GM12872 (cell line): ENCODE data around the gene TMEM190.

Experiments used
- TF ChIP-seq, protein P1 (sequence below): IDR thresholded peaks from 3 replicates; pipeline ENCODE4 v1.5.1; 2011; ENCODE audit warnings: low read depth, mild to moderate bottlenecking, low read length, moderate library complexity; ENCODE audit not compliant: insufficient read depth

TMEM190 gene

DNA sequence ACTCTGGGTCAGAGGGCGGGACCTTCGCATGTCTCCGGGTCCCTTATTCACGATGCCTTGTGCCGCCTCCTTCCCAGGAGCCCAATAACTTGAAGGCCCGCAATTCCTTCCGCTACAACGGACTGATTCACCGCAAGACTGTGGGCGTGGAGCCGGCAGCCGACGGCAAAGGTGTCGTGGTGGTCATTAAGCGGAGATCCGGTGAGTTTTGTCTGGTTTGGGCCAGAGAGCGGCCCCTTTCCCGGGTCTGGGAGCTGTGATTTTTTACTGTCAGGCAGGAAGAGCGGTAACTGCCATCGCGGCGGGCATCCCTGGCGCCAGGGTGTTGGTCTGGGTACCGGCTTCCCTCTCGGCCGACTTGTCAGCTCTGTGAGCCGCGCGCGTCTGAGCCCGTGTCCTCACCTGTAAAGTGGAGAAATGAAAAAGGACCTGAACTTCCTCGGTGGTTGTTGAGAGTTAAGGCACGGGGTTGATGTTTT, 9.9 kb downstream of the TMEM190 start:
- TF ChIP-seq, protein P1, sequence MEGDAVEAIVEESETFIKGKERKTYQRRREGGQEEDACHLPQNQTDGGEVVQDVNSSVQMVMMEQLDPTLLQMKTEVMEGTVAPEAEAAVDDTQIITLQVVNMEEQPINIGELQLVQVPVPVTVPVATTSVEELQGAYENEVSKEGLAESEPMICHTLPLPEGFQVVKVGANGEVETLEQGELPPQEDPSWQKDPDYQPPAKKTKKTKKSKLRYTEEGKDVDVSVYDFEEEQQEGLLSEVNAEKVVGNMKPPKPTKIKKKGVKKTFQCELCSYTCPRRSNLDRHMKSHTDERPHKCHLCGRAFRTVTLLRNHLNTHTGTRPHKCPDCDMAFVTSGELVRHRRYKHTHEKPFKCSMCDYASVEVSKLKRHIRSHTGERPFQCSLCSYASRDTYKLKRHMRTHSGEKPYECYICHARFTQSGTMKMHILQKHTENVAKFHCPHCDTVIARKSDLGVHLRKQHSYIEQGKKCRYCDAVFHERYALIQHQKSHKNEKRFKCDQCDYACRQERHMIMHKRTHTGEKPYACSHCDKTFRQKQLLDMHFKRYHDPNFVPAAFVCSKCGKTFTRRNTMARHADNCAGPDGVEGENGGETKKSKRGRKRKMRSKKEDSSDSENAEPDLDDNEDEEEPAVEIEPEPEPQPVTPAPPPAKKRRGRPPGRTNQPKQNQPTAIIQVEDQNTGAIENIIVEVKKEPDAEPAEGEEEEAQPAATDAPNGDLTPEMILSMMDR = no peak

DNA sequence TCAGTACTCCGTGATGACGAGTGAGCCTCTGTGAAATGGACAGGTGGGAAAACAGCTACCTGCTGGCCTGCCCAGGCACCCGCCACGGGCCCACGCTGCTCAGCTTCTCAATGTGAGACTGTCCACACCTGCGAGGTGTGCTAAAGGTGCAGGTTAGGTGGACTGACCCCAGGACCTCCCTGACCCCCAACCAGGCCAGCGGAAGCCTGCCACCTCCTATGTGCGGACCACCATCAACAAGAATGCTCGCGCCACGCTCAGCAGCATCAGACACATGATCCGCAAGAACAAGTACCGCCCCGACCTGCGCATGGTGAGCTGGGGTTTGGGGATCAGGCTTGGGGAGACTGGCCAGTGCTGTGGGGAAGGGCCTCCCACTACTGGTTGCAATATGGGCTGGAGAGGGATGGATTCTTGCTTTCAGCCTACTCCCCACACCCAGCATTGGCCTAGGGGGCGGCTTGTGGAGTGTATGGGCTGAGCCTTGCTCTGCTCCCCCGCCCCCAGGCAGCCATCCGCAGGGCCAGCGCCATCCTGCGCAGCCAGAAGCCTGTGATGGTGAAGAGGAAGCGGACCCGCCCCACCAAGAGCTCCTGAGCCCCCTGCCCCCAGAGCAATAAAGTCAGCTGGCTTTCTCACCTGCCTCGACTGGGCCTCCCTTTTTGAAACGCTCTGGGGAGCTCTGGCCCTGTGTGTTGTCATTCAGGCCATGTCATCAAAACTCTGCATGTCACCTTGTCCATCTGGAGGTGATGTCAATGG, 11.3 kb downstream of the TMEM190 start:
- TF ChIP-seq, protein P1 = no peak

DNA sequence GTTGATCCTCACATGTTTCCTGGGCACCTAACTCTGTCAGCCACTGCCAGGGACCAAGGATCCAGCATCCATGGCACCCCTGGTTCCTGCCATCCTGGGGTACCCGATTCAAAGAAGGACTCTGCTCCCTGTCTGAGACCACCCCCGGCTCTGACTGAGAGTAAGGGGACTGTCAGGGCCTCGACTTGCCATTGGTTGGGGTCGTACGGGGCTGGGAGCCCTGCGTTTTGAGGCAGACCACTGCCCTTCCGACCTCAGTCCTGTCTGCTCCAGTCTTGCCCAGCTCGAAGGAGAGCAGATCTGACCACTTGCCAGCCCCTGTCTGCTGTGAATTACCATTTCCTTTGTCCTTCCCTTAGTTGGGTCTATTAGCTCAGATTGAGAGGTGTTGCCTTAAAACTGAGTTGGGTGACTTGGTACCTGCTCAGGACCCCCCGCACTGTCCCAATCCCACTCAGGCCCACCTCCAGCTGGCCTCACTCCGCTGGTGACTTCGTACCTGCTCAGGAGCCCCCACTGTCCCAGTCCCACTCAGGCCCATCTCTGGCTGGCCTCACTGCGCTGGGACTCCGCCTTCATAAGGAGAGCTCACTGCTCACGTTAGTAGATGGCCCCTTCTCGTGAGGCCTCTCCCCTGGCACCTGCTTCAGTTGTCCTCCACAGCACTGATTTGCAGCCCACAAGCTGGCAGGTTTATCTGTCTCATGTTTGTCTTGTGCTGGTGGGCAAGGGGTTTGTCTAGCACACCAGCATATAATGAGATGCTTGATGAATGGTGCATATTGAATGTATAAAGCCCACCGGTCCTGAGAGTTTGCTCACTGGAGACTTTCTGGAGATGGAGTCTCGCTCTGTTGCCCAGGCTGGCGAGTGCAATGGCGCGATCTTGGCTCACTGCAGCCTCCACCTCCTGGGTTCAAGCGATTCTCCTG, 13.0 kb downstream of the TMEM190 start:
- TF ChIP-seq, protein P1 = no peak

DNA sequence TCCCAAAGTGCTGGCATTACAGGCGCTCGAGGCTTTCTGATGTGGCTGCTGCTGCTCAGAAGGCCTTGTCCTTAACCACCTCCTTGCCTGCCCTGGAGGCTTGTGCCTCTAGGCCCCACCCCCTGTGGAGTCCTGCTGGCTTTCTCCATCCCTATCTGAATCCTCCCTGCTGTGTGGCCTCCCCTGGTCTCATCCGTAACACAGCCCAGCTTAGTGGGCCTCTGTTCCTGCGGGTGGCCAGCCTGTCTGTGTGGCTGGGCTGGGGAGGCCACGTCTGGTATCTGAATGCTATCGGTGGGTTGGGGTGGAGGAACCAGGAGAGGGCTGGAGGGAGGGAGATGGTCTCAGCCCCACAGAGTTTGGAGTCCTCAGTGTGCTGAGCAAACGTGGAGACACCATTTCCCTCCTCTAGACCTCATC, 13.8 kb downstream of the TMEM190 start:
- TF ChIP-seq, protein P1 = no peak

DNA sequence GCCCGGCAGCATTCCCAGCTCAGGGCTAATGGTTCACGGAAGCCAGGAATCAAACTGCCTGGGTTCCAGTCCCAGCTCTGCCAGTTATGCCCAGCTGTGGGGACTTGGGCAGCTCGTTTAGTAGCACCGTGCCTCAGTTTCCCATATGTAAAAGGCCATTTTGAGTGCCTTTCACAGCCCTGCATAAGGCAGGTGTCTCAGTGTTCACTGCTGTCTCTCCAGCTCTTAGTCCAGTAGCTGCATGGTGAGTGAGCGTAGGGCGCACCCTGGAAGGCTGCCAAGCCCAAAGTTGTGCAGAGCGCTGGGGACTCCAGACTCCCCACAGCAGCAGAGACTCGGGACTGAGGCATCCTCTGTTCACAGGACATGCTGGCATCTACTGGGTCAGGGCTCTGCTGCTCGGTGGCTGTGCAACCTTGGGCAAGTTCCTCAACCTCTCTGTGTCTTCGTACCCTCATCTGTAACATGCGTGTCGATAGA, 14.6 kb downstream of the TMEM190 start:
- TF ChIP-seq, protein P1 = no peak

DNA sequence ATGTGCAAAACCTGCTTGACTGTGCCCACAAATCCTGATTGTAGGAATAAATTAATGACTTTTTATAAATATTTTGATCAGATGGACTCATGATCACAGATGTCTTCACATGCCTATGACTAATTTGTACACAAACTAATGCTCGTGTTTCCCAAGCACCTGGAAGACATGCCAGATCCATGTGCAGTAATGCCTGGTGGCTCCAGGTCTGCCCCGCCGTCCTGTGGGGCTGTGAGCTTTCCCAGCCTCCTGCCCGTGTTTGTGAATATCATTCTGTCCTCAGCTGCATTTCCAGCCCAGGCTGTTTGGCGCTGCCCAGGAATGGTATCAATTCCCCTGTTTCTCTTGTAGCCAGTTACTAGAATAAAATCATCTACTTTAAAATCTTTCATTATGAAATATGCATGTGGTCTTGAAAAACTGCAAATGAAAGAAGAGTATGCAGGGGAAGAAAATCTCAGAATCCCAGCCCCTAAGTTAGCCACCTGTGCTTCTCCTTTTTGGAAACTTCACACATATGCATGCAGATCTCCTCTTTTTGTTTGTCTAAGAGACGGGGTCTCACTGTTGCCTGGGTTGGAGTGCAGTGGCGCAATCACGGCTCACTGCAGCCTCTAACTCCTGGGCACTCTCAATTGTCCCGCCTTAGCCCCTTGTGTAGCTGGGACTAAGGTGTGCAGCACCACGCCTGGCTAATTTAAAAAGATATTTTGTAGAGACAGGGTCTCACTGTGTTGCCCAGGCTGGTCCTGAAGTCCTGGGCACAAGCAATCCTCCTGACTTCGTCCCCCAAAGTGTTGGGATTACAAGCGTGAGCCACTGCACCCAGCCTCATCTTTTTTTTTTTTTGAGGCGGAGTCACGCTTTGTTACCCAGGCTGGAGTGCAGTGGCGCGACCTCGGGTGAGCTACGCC, 15.3 kb downstream of the TMEM190 start:
- TF ChIP-seq, protein P1 = no peak
